Endothelial cell of coronary artery (primary cell): ENCODE data around the gene FPGT. TPM values are rescaled to one million over a fixed set of nuclear protein-coding genes. Genes with fewer than 3 reads are reported as not detected.

Source experiments
- total RNA-seq: library from RNA; depleted of rRNA; stranded (reverse); fragments of >200 nt; gene quantifications from 2 replicates; pipeline ENCODE4 v1.2.3, GENCODE V29; 2014

FPGT gene
- 9.1 and 11.3 TPM in 2 replicates for total RNA-seq

DNA sequence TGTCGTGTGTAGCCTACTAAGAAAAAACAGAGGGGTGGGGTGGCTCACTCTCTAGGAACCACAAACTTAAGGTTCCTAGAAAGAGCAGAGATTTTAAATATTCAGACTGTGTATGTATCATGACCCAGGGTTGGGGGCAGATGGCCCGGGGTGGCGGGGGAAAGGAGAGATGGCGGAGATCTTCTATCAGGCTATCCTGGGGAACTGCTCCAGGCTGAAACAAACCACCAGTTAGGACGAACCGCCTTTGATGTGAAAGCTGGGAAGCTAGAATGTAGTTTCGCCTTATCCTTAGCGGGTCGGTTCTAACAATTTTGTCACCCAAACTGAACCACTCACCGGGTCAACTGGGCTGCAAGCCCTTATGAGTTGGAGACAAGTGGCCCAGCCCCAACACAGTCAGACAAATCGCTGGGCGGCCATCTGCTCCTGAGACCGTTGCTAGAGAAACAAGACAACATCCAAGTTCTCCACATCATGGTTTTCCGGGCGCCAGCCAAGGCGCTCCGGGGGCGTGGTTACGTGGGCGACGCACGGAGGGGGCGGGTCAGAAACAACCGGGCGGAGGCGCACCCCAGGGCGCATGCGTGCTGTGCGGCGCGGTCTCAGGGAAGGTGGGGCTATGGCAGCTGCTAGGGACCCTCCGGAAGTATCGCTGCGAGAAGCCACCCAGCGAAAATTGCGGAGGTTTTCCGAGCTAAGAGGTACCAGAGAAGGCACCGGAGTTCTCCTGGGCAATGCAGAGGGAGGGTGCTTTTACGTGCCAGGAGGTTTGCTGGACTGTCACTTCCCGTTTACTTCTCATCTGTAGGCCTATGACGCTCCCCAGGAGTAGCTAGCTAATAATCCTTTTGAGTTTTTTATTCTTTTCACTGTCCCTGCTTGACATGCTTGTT is at the start of gene FPGT, which contains the start of gene LRRIQ3:
FPGT (plus strand) TSS at position 586 of the 896 bp plus-strand sequence; CDS start at position 623, 37 bp downstream.
LRRIQ3 (minus strand) TSS at position 520 of the 896 bp plus-strand sequence. CDS start 14,492 bp downstream, outside the sequence.

DNA sequence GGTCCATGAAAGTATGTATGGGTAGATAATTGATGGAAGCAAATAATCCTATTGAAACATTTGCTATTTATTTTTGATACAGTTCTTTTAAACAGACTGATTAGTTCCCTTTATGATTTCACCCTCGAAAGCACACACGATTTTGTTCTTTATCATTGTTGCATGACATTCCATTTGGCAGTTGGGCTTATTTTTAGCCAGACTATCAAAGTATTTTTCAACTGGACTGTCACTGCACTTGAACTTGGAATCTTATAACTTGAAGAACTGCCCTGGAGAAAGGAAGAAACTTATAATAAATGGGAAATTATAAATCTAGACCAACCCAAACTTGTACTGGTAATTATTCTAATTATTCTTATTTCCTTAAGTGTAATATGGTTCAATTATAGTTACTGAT is 37.1 kb downstream of the FPGT start, which contains the start of gene TNNI3K:
TNNI3K (plus strand) TSS at position 235 of the 400 bp plus-strand sequence; CDS start at position 300, 65 bp downstream.

Other genes with a start within 250 kb of the FPGT start
- 0.09 and 0.63 TPM in 2 replicates for gene LRRIQ3, start 66 bp upstream of the FPGT start, total RNA-seq
- not detected in 2 replicates for gene TNNI3K, start 37.1 kb downstream of the FPGT start, total RNA-seq